K562 (cell line): ENCODE data around the gene ITGA2B. TPM values are rescaled to one million over a fixed set of nuclear protein-coding genes. Genes with fewer than 3 reads are reported as not detected.

ENCODE experiments used
- ATF1 ChIP-seq, 2 experiments: fragments of 450-650 bp in 1 of 2; IDR thresholded peaks; 2 replicates each; pipeline ENCODE4 v1.6.1; 2016; ENCODE audit warnings: missing compliant biosample characterization in 1 of 2, missing genetic modification characterization in 1 of 2
- GATA2 ChIP-seq: sonication (generic); formaldehyde crosslinking; IDR thresholded peaks from 2 replicates; pipeline ENCODE4 v1.4.0; 2020; ENCODE audit warnings: mild to moderate bottlenecking, missing genetic modification reagents
- HDAC3 ChIP-seq: fragments of 450-650 bp; IDR thresholded peaks from 2 replicates; pipeline ENCODE4 v1.6.1; 2018; ENCODE audit warnings: borderline replicate concordance, mild to moderate bottlenecking, moderate library complexity; ENCODE audit not compliant: partially characterized antibody
- NCOA1 ChIP-seq: fragments of 450-650 bp; IDR thresholded peaks from 2 replicates; pipeline ENCODE4 v1.6.1; 2016; ENCODE audit warnings: low read depth
- NCOA2 ChIP-seq, 2 experiments: fragments of 450-650 bp; IDR thresholded peaks; 2 replicates each; pipeline ENCODE4 v1.6.1; 2018; ENCODE audit warnings: mild to moderate bottlenecking in 2 of 2, moderate library complexity in 1 of 2; ENCODE audit not compliant: partially characterized antibody in 2 of 2
- POLR2A ChIP-seq: fragments of 450-650 bp; conservative IDR thresholded peaks from 2 replicates; pipeline ENCODE4 v1.6.1; 2016
- RBFOX2 ChIP-seq: fragments of 200-400 bp; formaldehyde crosslinking; IDR thresholded peaks from 2 replicates; pipeline ENCODE4 v1.6.1; 2017; ENCODE audit warnings: low read depth, mild to moderate bottlenecking, low read length, moderate library complexity
- RNF2 ChIP-seq: sonication (generic); IDR thresholded peaks from 2 replicates; pipeline ENCODE4 v1.6.1; 2016
- SOX6 ChIP-seq: fragments of 450-650 bp; IDR thresholded peaks from 2 replicates; pipeline ENCODE4 v1.6.1; 2014; ENCODE audit warnings: mild to moderate bottlenecking
- TAF9B ChIP-seq: fragments of 450-650 bp; IDR thresholded peaks from 2 replicates; pipeline ENCODE4 v1.6.1; 2018; ENCODE audit warnings: mild to moderate bottlenecking; ENCODE audit not compliant: partially characterized antibody
- TCF3 ChIP-seq: sonication (generic); formaldehyde crosslinking; IDR thresholded peaks from 2 replicates; pipeline ENCODE4 v1.4.0; 2020; ENCODE audit warnings: mild to moderate bottlenecking, missing genetic modification reagents
- ZKSCAN1 ChIP-seq: fragments of 150-350 bp; IDR thresholded peaks from 2 replicates; pipeline ENCODE4 v1.6.1; 2016; ENCODE audit warnings: low read depth, low read length
- ZNF41 ChIP-seq: fragments of 250-450 bp; sonication (Bioruptor Pico); conservative IDR thresholded peaks from 2 replicates; pipeline ENCODE4 v1.4.0; 2020; ENCODE audit warnings: mild to moderate bottlenecking
- ZNF583 ChIP-seq: fragments of 250-450 bp; sonication (Bioruptor Pico); IDR thresholded peaks from 2 replicates; pipeline ENCODE4 v1.4.0; 2020
- polyA plus RNA-seq, 8 experiments: library from polyadenylated mRNA; depleted of rRNA in 4 of 8; stranded (reverse) in 5 of 8; unstranded in 3 of 8; fragments of >200 nt; fragmentation: Nextera tagmentation in 2 of 8; fragmentation: Illumina TruSeq in 1 of 8; extraction: Ambion mirVana in 2 of 8; extraction: Trizol in 1 of 8; gene quantifications; 2 replicates each; pipeline versions ENCODE4 v1.2.1 to v1.2.3, GENCODE V29; 2011 to 2014; ENCODE audit warnings: inconsistent platforms in 1 of 8, missing spikeins in 1 of 8
- total RNA-seq, 7 experiments: library from RNA; depleted of rRNA in 6 of 7; stranded (reverse); fragments of >200 nt in 6 of 7; fragmentation: Illumina TruSeq in 2 of 7; extraction: Trizol in 2 of 7; gene quantifications; 2 replicates each; pipeline versions ENCODE4 v1.2.1 to v1.2.3, GENCODE V29; 2011 to 2021; ENCODE audit warnings: low replicate concordance in 1 of 7
- TF ChIP-seq, protein P1 (sequence below): fragments of 450-650 bp; conservative IDR thresholded peaks from 2 replicates; pipeline ENCODE4 v1.6.1; 2016; ENCODE audit warnings: missing genetic modification characterization, low read depth, mild to moderate bottlenecking, missing compliant biosample characterization, moderate library complexity
- TF ChIP-seq, protein P2 (sequence below): fragments of 450-650 bp; formaldehyde crosslinking; IDR thresholded peaks from 2 replicates; pipeline ENCODE4 v1.4.0; 2022; ENCODE audit warnings: missing genetic modification characterization
- TF ChIP-seq, protein P3 (sequence below): fragments of 250-450 bp; sonication (Bioruptor Pico); IDR thresholded peaks from 2 replicates; pipeline ENCODE4 v1.9.0; 2021; ENCODE audit warnings: mild to moderate bottlenecking, inconsistent platforms
- TF ChIP-seq, protein P4 (sequence below): sonication (generic); formaldehyde crosslinking; IDR thresholded peaks from 2 replicates; pipeline ENCODE4 v1.8.0; 2022; ENCODE audit warnings: mild to moderate bottlenecking, missing genetic modification reagents
- TF ChIP-seq, protein P5 (sequence below): sonication (generic); formaldehyde crosslinking; IDR thresholded peaks from 2 replicates; pipeline ENCODE4 v1.9.0; 2022; ENCODE audit warnings: mild to moderate bottlenecking, missing genetic modification reagents
- TF ChIP-seq, protein P6 (sequence below): fragments of 250-450 bp; sonication (Bioruptor Pico); IDR thresholded peaks from 2 replicates; pipeline ENCODE4 v1.5.1; 2021; ENCODE audit warnings: mild to moderate bottlenecking
- TF ChIP-seq, protein P7 (sequence below): fragments of 450-650 bp; IDR thresholded peaks from 2 replicates; pipeline ENCODE4 v1.6.1; 2016; ENCODE audit warnings: antibody characterized with exemption

Gene ITGA2B
- total and polyA plus RNA-seq, 9 of the 15 experiments (the other 6 are each of a cell fraction or from before 2014, with no cell fraction given), result 1.1 to 26.4 (median 5.6) TPM

DNA sequence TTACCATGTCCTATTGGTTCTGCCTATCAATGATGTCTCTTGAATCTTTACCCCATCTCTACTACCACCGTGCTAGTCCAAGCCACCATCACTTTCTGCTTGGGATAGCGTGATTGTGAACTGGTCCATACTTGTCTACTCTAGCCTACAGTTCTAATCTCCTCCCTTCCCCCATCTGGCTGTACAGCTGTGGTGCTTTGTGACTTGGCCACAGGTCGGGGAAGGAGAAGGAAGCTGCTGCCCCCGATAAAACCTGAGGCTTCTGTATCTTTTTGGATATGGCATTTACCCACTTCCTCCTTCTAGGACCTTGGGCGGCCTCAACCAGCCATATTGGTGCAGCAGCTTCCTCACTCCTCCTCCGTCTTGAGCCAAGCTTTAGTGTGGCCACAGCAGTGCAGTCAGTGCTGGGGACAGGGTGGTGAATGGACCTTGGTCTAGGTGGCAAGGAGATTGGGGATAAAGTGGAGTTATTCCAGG lies 314 bp upstream of the ITGA2B start (continued):
- TF ChIP-seq, protein P1, sequence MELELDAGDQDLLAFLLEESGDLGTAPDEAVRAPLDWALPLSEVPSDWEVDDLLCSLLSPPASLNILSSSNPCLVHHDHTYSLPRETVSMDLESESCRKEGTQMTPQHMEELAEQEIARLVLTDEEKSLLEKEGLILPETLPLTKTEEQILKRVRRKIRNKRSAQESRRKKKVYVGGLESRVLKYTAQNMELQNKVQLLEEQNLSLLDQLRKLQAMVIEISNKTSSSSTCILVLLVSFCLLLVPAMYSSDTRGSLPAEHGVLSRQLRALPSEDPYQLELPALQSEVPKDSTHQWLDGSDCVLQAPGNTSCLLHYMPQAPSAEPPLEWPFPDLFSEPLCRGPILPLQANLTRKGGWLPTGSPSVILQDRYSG (tag), result peak; percentile 79; the same call in 1 of the 2 replicates
- TF ChIP-seq, protein P2, sequence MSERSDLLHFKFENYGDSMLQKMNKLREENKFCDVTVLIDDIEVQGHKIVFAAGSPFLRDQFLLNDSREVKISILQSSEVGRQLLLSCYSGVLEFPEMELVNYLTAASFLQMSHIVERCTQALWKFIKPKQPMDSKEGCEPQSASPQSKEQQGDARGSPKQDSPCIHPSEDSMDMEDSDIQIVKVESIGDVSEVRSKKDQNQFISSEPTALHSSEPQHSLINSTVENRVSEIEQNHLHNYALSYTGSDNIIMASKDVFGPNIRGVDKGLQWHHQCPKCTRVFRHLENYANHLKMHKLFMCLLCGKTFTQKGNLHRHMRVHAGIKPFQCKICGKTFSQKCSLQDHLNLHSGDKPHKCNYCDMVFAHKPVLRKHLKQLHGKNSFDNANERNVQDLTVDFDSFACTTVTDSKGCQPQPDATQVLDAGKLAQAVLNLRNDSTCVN (CRISPR knock-in tag), result no peak
- TF ChIP-seq, protein P3, sequence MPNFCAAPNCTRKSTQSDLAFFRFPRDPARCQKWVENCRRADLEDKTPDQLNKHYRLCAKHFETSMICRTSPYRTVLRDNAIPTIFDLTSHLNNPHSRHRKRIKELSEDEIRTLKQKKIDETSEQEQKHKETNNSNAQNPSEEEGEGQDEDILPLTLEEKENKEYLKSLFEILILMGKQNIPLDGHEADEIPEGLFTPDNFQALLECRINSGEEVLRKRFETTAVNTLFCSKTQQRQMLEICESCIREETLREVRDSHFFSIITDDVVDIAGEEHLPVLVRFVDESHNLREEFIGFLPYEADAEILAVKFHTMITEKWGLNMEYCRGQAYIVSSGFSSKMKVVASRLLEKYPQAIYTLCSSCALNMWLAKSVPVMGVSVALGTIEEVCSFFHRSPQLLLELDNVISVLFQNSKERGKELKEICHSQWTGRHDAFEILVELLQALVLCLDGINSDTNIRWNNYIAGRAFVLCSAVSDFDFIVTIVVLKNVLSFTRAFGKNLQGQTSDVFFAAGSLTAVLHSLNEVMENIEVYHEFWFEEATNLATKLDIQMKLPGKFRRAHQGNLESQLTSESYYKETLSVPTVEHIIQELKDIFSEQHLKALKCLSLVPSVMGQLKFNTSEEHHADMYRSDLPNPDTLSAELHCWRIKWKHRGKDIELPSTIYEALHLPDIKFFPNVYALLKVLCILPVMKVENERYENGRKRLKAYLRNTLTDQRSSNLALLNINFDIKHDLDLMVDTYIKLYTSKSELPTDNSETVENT (CRISPR knock-in tag), result no peak
- TF ChIP-seq, protein P4, sequence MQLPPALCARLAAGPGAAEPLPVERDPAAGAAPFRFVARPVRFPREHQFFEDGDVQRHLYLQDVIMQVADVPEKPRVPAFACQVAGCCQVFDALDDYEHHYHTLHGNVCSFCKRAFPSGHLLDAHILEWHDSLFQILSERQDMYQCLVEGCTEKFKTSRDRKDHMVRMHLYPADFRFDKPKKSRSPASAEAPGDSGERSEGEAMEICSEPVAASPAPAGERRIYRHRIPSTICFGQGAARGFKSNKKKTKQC (CRISPR knock-in tag), result no peak
- TF ChIP-seq ZNF583 (CRISPR knock-in tag) (peak; percentile 50; the same call in 1 of the 2 replicates), ATF1 (CRISPR knock-in tag; IDR thresholded peaks at IDR 0.05) (no peak), ATF1 (tag; IDR thresholded peaks at IDR 0.05) (0 out of 2 replicates have a peak, but pooled peaks have one; percentile 11), ZKSCAN1 (0 out of 2 replicates have a peak, but pooled peaks have one; percentile 59), TAF9B (peak; percentile 60), TCF3 (CRISPR knock-in tag) (peak; percentile 93), SOX6 (peak; percentile 53), ZNF41 (no peak), NCOA1 (peak; percentile 84; the same call in 1 of the 2 replicates), RBFOX2 (peak; percentile 32; the same call in 1 of the 2 replicates), NCOA2 (IDR thresholded peaks at IDR 0.05; ENCODE audit: partially characterized antibody in 2 of 2) (no peak), POLR2A (0 out of 2 replicates have a peak, but pooled peaks have one; percentile 36), HDAC3 (peak; percentile 54), GATA2 (CRISPR knock-in tag) (peak; percentile 92), RNF2 (peak; percentile 76)
- TF ChIP-seq, protein P5, sequence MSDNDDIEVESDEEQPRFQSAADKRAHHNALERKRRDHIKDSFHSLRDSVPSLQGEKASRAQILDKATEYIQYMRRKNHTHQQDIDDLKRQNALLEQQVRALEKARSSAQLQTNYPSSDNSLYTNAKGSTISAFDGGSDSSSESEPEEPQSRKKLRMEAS (CRISPR knock-in tag), result peak; percentile 57
- TF ChIP-seq, protein P6, sequence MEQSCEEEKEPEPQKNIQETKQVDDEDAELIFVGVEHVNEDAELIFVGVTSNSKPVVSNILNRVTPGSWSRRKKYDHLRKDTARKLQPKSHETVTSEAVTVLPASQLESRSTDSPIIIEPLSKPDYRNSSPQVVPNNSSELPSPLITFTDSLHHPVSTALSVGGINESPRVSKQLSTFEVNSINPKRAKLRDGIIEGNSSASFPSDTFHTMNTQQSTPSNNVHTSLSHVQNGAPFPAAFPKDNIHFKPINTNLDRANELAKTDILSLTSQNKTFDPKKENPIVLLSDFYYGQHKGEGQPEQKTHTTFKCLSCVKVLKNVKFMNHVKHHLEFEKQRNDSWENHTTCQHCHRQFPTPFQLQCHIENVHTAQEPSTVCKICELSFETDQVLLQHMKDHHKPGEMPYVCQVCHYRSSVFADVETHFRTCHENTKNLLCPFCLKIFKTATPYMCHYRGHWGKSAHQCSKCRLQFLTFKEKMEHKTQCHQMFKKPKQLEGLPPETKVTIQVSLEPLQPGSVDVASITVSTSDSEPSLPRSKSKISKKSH (CRISPR knock-in tag), result no peak
- TF ChIP-seq, protein P7, sequence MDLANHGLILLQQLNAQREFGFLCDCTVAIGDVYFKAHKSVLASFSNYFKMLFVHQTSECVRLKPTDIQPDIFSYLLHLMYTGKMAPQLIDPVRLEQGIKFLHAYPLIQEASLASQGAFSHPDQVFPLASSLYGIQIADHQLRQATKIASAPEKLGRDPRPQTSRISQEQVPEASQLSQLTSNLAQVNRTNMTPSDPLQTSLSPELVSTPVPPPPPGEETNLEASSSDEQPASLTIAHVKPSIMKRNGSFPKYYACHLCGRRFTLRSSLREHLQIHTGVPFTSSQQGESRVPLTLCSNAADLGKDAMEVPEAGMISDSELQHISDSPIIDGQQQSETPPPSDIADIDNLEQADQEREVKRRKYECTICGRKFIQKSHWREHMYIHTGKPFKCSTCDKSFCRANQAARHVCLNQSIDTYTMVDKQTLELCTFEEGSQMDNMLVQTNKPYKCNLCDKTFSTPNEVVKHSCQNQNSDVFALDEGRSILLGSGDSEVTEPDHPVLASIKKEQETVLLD, result peak; percentile 59; the same call in 1 of the 2 replicates
